Activated CD8-positive, alpha-beta T cell treated with anti-CD3 and anti-CD28 coated beads, Interleukin-2, amount 10 ng/mL, durations not matched to agents 7 days and 5 days (primary cell): ENCODE data around the gene BANF1. TPM values are rescaled to one million over a fixed set of nuclear protein-coding genes. Genes with fewer than 3 reads are reported as not detected.

Experiments
- ATAC-seq: fragments of 150-1000 bp; cut with Tn5 transposase; one replicate; pipeline ENCODE4 v1.10.0; 2021; ENCODE audit warnings: moderate library complexity
- CTCF ChIA-PET: fragments of 350-600 bp; sonication (Branson Sonifier 250); formaldehyde crosslinking; loops from one replicate; lab custom pipeline; 2021; ENCODE audit warnings: antibody characterized with exemption; lab: Charles Lee
- POLR2A ChIA-PET: fragments of 350-600 bp; sonication (Branson Sonifier 250); formaldehyde crosslinking; loops from one replicate; lab custom pipeline; 2021; ENCODE audit warnings: antibody characterized with exemption; lab: Charles Lee
- DNase-seq: peaks from one replicate; pipeline ENCODE4 v3.0.0-alpha.2; 2020
- H3K27ac Mint-ChIP-seq: one replicate; pipeline ENCODE4 v1.8.0; 2021; ENCODE audit warnings: mild to moderate bottlenecking, mixed read lengths
- H3K27me3 Mint-ChIP-seq: one replicate; pipeline ENCODE4 v1.8.0; 2021; ENCODE audit warnings: low read depth, mixed read lengths
- H3K36me3 Mint-ChIP-seq: one replicate; pipeline ENCODE4 v1.8.0; 2021; ENCODE audit warnings: low read depth, mixed read lengths
- H3K4me1 Mint-ChIP-seq: one replicate; pipeline ENCODE4 v1.8.0; 2021; ENCODE audit warnings: low read depth, mixed read lengths
- H3K4me3 Mint-ChIP-seq: one replicate; pipeline ENCODE4 v1.8.0; 2021; ENCODE audit warnings: mild to moderate bottlenecking, mixed read lengths
- H3K9me3 Mint-ChIP-seq: one replicate; pipeline ENCODE4 v1.8.0; 2022; ENCODE audit warnings: mixed read lengths; ENCODE audit not compliant: insufficient read depth
- total RNA-seq, 2 experiments: library from RNA; stranded (reverse); gene quantifications; one replicate each; pipeline ENCODE4 v1.2.3, GENCODE V29; 2021

The BANF1 gene
- total RNA-seq, 2 experiments from 2014 or later, result 290 to 298 TPM

- ChIA-PET CTCF (interaction anchor here (1.0 to 1.8 kb wide), 7 partner anchors 10 to 126 kb away, joined by 3 to 9 read pairs (median 5); partner anchors contain the start of genes BANF1 and EIF1AD), POLR2A (interaction anchor here (1.1 to 1.5 kb wide), 3 partner anchors 10 to 40 kb away, joined by 3 to 9 read pairs (median 7); partner anchors contain the start of genes BANF1 and EIF1AD)
- no peaks in the 10 kb centered on the region for H3K36me3 Mint-ChIP-seq
- no peak overlapping the region for H3K27ac Mint-ChIP-seq
- no peak for DNase-seq
- no peaks in the 10 kb centered on the region for H3K9me3 Mint-ChIP-seq
- H3K4me1 Mint-ChIP-seq, result peaks cover 3% of the 10 kb centered on the region
- no peak overlapping the region for H3K4me3 Mint-ChIP-seq
- ATAC-seq, result no peak
- H3K27me3 Mint-ChIP-seq, result peaks cover 27% of the 10 kb centered on the region
Observed at GRCh38 chr11:66012371-66012945, 10.2 kb downstream of the BANF1 start.

GRCh38 chr11:66012946-66013761 lies 10.9 kb downstream of the BANF1 start:
- H3K4me1 Mint-ChIP-seq, result peaks cover 3% of the 10 kb centered on the region
- no peaks in the 10 kb centered on the region for H3K9me3 Mint-ChIP-seq
- DNase-seq (no peak), ATAC-seq (no peak)
- H3K27ac Mint-ChIP-seq, result no peak overlapping the region
- H3K4me3 Mint-ChIP-seq, result no peak overlapping the region
- H3K36me3 Mint-ChIP-seq, result no peaks in the 10 kb centered on the region
- ChIA-PET CTCF (interaction anchor here (1.3 to 1.8 kb wide), 3 partner anchors 9 to 127 kb away, joined by 3 to 9 read pairs (median 4); partner anchors contain the start of genes BANF1 and EIF1AD), POLR2A (interaction anchor here (1.5 kb wide), 1 partner anchor 11 kb away, joined by 9 read pairs; the partner anchor contains the start of genes BANF1 and EIF1AD)
- peaks cover 27% of the 10 kb centered on the region for H3K27me3 Mint-ChIP-seq

GRCh38 chr11:66013762-66014100 lies 11.4 kb downstream of the BANF1 start:
- POLR2A ChIA-PET, result interaction anchor here (1.5 kb wide), 1 partner anchor 11 kb away, joined by 9 read pairs; the partner anchor contains the start of genes BANF1 and EIF1AD

GRCh38 chr11:66014804-66015453 lies 12.6 kb downstream of the BANF1 start:
- H3K9me3 Mint-ChIP-seq, result no peaks in the 10 kb centered on the region
- H3K27me3 Mint-ChIP-seq, result peaks cover 27% of the 10 kb centered on the region
- H3K36me3 Mint-ChIP-seq, result no peaks in the 10 kb centered on the region
- H3K4me1 Mint-ChIP-seq, result peaks cover 3% of the 10 kb centered on the region
- ChIA-PET CTCF (interaction anchor here (1.3 kb wide), 1 partner anchor 131 kb away, joined by 3 read pairs; no protein-coding TSS in a partner anchor), POLR2A (no interaction called here)
- H3K4me3 Mint-ChIP-seq, result no peak overlapping the region
- ATAC-seq, result no peak
- no peak overlapping the region for H3K27ac Mint-ChIP-seq
- no peak for DNase-seq

More at GRCh38 chr11:66013762-66014100, 11.4 kb downstream of the BANF1 start:
- Mint-ChIP-seq H3K9me3 (no peaks in the 10 kb centered on the region), H3K27ac (no peak overlapping the region), H3K4me1 (peaks cover 3% of the 10 kb centered on the region), H3K4me3 (no peak overlapping the region), H3K27me3 (peaks cover 27% of the 10 kb centered on the region), H3K36me3 (no peaks in the 10 kb centered on the region)
- CTCF ChIA-PET, result interaction anchor here (1.3 to 1.8 kb wide), 3 partner anchors 9 to 128 kb away, joined by 3 to 9 read pairs (median 4); partner anchors contain the start of genes BANF1 and EIF1AD
- DNase-seq, result no peak
- ATAC-seq, result no peak

GRCh38 chr11:66015454-66015881 lies 13.2 kb downstream of the BANF1 start:
- H3K27me3 Mint-ChIP-seq, result peaks cover 22% of the 10 kb centered on the region
- no peak overlapping the region for H3K27ac Mint-ChIP-seq
- no peak for DNase-seq
- no peaks in the 10 kb centered on the region for H3K36me3 Mint-ChIP-seq
- ChIA-PET POLR2A (no interaction called here), CTCF (interaction anchor here (1.3 kb wide), 1 partner anchor 131 kb away, joined by 3 read pairs; no protein-coding TSS in a partner anchor)
- ATAC-seq, result no peak
- H3K4me1 Mint-ChIP-seq, result peaks cover 7% of the 10 kb centered on the region
- no peak overlapping the region for H3K4me3 Mint-ChIP-seq
- H3K9me3 Mint-ChIP-seq, result no peaks in the 10 kb centered on the region

GRCh38 chr11:66015936-66016792 lies 13.9 kb downstream of the BANF1 start:
- POLR2A ChIA-PET, result no interaction called here
- H3K9me3 Mint-ChIP-seq, result no peaks in the 10 kb centered on the region
- no peak overlapping the region for H3K4me3 Mint-ChIP-seq

GRCh38 chr11:66016793-66017177 lies 14.5 kb downstream of the BANF1 start:
- Mint-ChIP-seq H3K27me3 (peaks cover 15% of the 10 kb centered on the region), H3K4me1 (peaks cover 15% of the 10 kb centered on the region), H3K9me3 (no peaks in the 10 kb centered on the region), H3K27ac (no peak overlapping the region), H3K4me3 (no peak overlapping the region), H3K36me3 (no peaks in the 10 kb centered on the region)
- ChIA-PET POLR2A (no interaction called here), CTCF (no interaction called here)
- DNase-seq (no peak), ATAC-seq (no peak)

More at GRCh38 chr11:66015936-66016792, 13.9 kb downstream of the BANF1 start:
- CTCF ChIA-PET, result interaction anchor here (1.3 kb wide), 1 partner anchor 132 kb away, joined by 3 read pairs; no protein-coding TSS in a partner anchor
- H3K36me3 Mint-ChIP-seq, result no peaks in the 10 kb centered on the region
- H3K27ac Mint-ChIP-seq, result peak overlapping the region; percentile 25
- peaks cover 19% of the 10 kb centered on the region for H3K27me3 Mint-ChIP-seq
- peaks cover 12% of the 10 kb centered on the region for H3K4me1 Mint-ChIP-seq
- DNase-seq (no peak), ATAC-seq (no peak)

- POLR2A ChIA-PET, result no interaction called here
- ATAC-seq, result no peak
Observed at GRCh38 chr11:66017321-66017720, 15.0 kb downstream of the BANF1 start.

GRCh38 chr11:66020212-66020611 lies 17.9 kb downstream of the BANF1 start:
- ATAC-seq, result no peak
- Mint-ChIP-seq H3K4me3 (no peak overlapping the region), H3K36me3 (no peaks in the 10 kb centered on the region), H3K4me1 (peaks cover 22% of the 10 kb centered on the region), H3K27ac (no peak overlapping the region), H3K27me3 (no peaks in the 10 kb centered on the region), H3K9me3 (no peaks in the 10 kb centered on the region)
- DNase-seq, result no peak
- ChIA-PET POLR2A (no interaction called here), CTCF (interaction anchor here (1.1 to 1.2 kb wide), 2 partner anchors 115 to 160 kb away, joined by 3 read pairs; partner anchors contain the start of gene MUS81)

More at GRCh38 chr11:66017321-66017720, 15.0 kb downstream of the BANF1 start:
- H3K4me1 Mint-ChIP-seq, result peaks cover 17% of the 10 kb centered on the region
- H3K9me3 Mint-ChIP-seq, result no peaks in the 10 kb centered on the region
- no peak for DNase-seq
- H3K4me3 Mint-ChIP-seq, result no peak overlapping the region
- no peaks in the 10 kb centered on the region for H3K36me3 Mint-ChIP-seq
- H3K27ac Mint-ChIP-seq, result no peak overlapping the region
- CTCF ChIA-PET, result interaction anchor here (1.3 kb wide), 1 partner anchor 27 kb away, joined by 5 read pairs; no protein-coding TSS in a partner anchor
- H3K27me3 Mint-ChIP-seq, result peaks cover 11% of the 10 kb centered on the region

- POLR2A ChIA-PET, result no interaction called here
- DNase-seq, result peak; percentile 49
Observed at GRCh38 chr11:66020618-66021357, 18.5 kb downstream of the BANF1 start.

More at GRCh38 chr11:66020618-66021357, 18.5 kb downstream of the BANF1 start:
- no peak overlapping the region for H3K27ac Mint-ChIP-seq
- no peak overlapping the region for H3K4me3 Mint-ChIP-seq
- ATAC-seq, result peak; percentile 27
- CTCF ChIA-PET, result interaction anchor here (2.6 kb wide), 1 partner anchor 25 kb away, joined by 42 read pairs; no protein-coding TSS in a partner anchor
- no peaks in the 10 kb centered on the region for H3K9me3 Mint-ChIP-seq
- peaks cover 22% of the 10 kb centered on the region for H3K4me1 Mint-ChIP-seq
- no peaks in the 10 kb centered on the region for H3K27me3 Mint-ChIP-seq
- H3K36me3 Mint-ChIP-seq, result no peaks in the 10 kb centered on the region
